ENCODE results near the gene PTX3.

Gene PTX3

DNA sequence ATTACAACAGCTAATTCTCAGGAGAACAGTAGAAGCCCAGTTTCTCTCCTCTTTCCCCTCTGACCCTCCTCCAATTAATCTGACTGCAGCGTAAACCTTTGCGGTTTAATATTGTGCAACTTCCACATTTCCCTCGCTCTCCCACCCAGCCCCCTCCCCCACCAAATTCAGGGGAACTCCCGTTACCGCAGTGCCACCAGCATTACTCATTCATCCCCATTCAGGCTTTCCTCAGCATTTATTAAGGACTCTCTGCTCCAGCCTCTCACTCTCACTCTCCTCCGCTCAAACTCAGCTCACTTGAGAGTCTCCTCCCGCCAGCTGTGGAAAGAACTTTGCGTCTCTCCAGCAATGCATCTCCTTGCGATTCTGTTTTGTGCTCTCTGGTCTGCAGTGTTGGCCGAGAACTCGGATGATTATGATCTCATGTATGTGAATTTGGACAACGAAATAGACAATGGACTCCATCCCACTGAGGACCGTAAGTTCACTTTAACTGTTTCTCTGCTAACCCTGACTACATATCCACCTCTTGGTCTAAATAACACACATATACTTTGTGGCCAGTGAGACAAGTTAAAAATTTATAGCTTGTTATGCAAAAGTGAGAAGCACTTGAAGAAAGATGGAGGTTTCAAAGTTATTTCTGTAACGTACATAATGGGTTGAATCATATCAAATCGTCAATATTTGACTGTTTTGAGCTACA is at the start of gene PTX3:
PTX3 (plus strand) TSS at position 268 of the 709 bp plus-strand sequence; CDS start at position 352, 84 bp downstream.
- no peak for DNase-seq (ENCODE audit: low spot score)
- in situ Hi-C loops (cut with MboI; ENCODE audit: low sequenced_read_pairs, unreplicated experiment) = no loop called here
- TF ChIP-seq, protein P1, sequence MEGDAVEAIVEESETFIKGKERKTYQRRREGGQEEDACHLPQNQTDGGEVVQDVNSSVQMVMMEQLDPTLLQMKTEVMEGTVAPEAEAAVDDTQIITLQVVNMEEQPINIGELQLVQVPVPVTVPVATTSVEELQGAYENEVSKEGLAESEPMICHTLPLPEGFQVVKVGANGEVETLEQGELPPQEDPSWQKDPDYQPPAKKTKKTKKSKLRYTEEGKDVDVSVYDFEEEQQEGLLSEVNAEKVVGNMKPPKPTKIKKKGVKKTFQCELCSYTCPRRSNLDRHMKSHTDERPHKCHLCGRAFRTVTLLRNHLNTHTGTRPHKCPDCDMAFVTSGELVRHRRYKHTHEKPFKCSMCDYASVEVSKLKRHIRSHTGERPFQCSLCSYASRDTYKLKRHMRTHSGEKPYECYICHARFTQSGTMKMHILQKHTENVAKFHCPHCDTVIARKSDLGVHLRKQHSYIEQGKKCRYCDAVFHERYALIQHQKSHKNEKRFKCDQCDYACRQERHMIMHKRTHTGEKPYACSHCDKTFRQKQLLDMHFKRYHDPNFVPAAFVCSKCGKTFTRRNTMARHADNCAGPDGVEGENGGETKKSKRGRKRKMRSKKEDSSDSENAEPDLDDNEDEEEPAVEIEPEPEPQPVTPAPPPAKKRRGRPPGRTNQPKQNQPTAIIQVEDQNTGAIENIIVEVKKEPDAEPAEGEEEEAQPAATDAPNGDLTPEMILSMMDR (IDR thresholded peaks at IDR 0.05; ENCODE audit: borderline replicate concordance, control extremely low read depth, extremely low read depth, insufficient read depth, missing control alignments) = no peak

DNA sequence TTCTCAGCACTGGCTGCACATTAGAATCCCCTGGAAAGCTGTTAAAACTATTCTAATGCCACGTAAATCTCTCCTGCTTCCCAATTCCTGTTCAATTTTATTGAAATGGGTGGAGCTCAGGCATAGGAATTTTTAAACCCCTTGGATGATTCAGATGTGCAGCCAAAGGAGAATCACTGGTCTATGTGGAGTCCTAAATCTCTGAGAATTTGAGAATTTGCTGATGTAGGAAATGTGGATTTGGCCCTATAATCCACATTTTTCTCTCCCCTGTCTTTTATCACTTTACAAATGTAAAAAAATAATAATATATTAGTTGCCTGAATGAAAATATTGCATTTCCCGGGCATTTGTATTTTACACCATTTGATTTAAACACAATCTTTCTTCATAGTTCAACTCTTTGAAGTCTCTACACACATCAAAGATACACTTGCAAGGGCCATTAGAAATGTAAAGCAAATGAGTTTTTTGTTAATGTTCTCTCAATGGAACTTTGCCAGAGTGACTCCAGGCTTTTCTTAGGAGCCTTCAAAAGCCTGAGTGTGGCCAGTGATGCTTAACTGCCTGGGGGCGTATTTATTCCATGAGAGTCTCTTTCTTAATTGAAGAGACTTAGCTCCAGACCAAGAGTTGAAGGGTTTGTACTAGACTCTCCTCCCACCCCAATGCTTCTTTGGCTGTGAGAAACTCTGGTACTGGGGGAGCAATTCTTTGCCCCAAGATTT is 48.8 kb upstream of the PTX3 start:
- in situ Hi-C loops (cut with MboI; ENCODE audit: low sequenced_read_pairs, unreplicated experiment) = no loop called here
- DNase-seq (ENCODE audit: low spot score) = no peak
- TF ChIP-seq, protein P1 (IDR thresholded peaks at IDR 0.05; ENCODE audit: borderline replicate concordance, control extremely low read depth, extremely low read depth, insufficient read depth, missing control alignments) = no peak

DNA sequence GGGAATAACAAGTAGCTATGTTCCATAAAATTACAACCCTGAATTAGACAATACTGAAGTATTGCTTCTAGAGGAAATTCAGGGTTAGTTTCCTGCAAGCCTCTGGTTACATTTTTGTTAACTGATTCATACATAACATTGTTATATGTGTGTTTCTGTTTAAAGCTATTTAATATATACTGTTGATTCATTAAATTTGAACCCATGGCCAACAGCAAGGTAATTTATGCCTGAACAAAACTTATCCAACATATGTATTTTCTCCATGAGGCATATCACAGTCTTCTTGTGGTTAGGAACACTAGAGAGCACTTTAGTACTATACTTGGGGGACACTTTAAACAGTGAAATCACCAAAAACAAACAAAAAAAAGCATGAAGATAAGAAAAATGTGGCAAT is 47.7 kb upstream of the PTX3 start:
- in situ Hi-C loops (cut with MboI; ENCODE audit: low sequenced_read_pairs, unreplicated experiment) = no loop called here
- TF ChIP-seq, protein P1 (IDR thresholded peaks at IDR 0.05; ENCODE audit: borderline replicate concordance, control extremely low read depth, extremely low read depth, insufficient read depth, missing control alignments) = no peak

DNA sequence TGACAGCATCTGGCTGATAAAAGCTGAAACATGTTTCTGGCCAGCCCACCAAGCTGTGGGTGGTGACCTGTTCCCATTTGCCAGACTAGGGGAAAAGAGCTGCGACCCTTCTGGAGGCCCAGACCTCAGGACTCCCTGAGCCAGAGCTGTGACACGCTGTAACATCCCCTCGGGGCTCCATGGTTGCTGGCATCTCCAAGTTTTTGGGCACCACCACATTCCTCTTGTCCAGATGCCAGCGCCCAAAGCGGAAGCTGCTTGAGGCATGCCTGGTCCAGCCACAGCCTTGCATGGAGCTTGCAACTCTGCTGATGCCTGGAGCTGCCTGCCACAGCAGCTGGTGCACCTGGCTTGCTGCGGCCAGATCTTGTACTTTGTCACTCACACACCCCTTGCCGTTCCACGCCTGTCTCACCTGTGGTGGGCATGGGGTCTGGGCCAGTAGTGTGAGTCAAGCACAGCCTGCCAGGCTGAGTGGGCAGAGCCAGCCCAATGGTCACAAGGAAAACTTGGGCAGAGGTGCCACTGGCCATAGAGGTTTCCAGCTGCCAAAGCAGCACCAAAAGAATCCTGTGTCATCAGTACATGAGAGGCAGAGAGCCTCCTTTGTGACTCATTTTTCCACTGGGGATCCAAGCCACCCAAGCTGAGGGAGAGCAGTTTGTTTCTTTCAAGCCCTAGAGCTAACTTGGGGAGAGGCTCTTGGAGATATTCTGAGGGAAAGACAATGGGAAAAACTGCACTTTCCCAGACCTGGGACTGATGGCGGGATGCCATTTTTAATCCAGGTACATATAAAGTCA is 45.7 kb upstream of the PTX3 start:
- in situ Hi-C loops (cut with MboI; ENCODE audit: low sequenced_read_pairs, unreplicated experiment) = no loop called here
- TF ChIP-seq, protein P1 (IDR thresholded peaks at IDR 0.05; ENCODE audit: borderline replicate concordance, control extremely low read depth, extremely low read depth, insufficient read depth, missing control alignments) = no peak
- DNase-seq (ENCODE audit: low spot score) = no peak

More for the DNA sequence above, 47.7 kb upstream of the PTX3 start:
- no peak for DNase-seq (ENCODE audit: low spot score)

DNA sequence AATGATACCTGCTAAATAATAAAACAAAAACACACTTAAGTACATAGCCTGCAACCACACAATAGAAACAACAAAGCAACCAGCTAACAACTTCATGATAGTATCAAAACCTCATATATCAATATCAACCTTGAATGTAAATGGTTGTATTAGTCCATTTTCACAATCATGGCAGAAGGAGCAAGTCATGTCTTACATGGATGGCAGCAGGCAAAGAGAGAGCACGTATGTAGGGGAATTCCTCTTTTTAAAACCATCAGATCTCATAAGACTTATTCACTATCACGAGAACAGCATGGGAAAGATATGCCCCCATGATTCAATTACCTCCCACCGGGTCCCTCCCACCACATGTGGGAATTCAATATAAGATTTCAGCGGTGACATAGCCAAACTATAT is 44.5 kb upstream of the PTX3 start:
- TF ChIP-seq, protein P1 (IDR thresholded peaks at IDR 0.05; ENCODE audit: borderline replicate concordance, control extremely low read depth, extremely low read depth, insufficient read depth, missing control alignments) = no peak
- no peak for DNase-seq (ENCODE audit: low spot score)
- in situ Hi-C loops (cut with MboI; ENCODE audit: low sequenced_read_pairs, unreplicated experiment) = no loop called here

DNA sequence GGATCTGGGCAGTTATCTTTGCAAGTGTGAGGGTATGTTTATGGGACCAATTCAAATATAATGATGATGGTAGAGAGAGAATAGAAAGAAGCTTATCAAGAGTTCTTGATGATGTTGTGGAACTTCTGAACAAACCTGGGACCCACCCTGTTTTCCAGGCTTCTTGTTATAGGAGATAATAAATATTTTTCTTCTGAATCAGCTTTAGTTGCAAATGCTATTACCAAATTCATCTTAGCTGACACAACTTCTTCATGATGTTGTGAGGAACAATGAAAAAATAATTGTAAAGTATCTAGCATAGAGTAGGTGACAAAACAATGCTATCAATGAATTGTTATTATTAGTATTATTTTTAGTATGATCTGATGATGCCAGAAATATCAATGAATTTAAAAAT is 43.5 kb upstream of the PTX3 start:
- no peak for DNase-seq (ENCODE audit: low spot score)
- TF ChIP-seq, protein P1 (IDR thresholded peaks at IDR 0.05; ENCODE audit: borderline replicate concordance, control extremely low read depth, extremely low read depth, insufficient read depth, missing control alignments) = no peak
- in situ Hi-C loops (cut with MboI; ENCODE audit: low sequenced_read_pairs, unreplicated experiment) = no loop called here

All from GM13976 (cell line).